H9 (cell line): ENCODE results near the gene LAMA3. TPM values are rescaled to one million over a fixed set of nuclear protein-coding genes. Genes with fewer than 3 reads are reported as not detected.

ENCODE experiments used
- DNase-seq: peaks from one replicate; pipeline ENCODE4 v3.0.0-alpha.2; 2017
- H2AFZ ChIP-seq: one replicate; pipeline ENCODE4 v1.6.1; 2013; ENCODE audit warnings: mild to moderate bottlenecking, low read length, control low read depth, moderate library complexity
- H2AK5ac ChIP-seq: 2 replicates; pipeline ENCODE4 v1.6.1; 2013; ENCODE audit warnings: low read length, control low read depth, mixed read lengths; ENCODE audit not compliant: insufficient read length
- H2BK120ac ChIP-seq: one replicate; pipeline ENCODE4 v1.6.1; 2013; ENCODE audit warnings: low read depth, mild to moderate bottlenecking, low read length, control low read depth, inconsistent platforms; ENCODE audit not compliant: poor library complexity, severe bottlenecking
- H2BK12ac ChIP-seq: 2 replicates; pipeline ENCODE4 v1.6.1; 2013; ENCODE audit warnings: low read length, control low read depth, mixed read lengths, low read depth; ENCODE audit not compliant: insufficient read length
- H2BK15ac ChIP-seq: 2 replicates; pipeline ENCODE4 v1.6.1; 2013; ENCODE audit warnings: low read depth, low read length, control low read depth
- H2BK20ac ChIP-seq: one replicate; pipeline ENCODE4 v1.6.1; 2013; ENCODE audit warnings: low read depth, mild to moderate bottlenecking, low read length, control low read depth, inconsistent platforms; ENCODE audit not compliant: poor library complexity, severe bottlenecking
- H2BK5ac ChIP-seq: 2 replicates; pipeline ENCODE4 v1.6.1; 2013; ENCODE audit warnings: low read length, control low read depth, mixed read lengths; ENCODE audit not compliant: insufficient read length
- H3K14ac ChIP-seq: 2 replicates; pipeline ENCODE4 v1.6.1; 2013; ENCODE audit warnings: low read length, control low read depth; ENCODE audit not compliant: insufficient read depth
- H3K18ac ChIP-seq: 2 replicates; pipeline ENCODE4 v1.6.1; 2013; ENCODE audit warnings: low read depth, mild to moderate bottlenecking, mixed read lengths, low read length, control low read depth; ENCODE audit not compliant: insufficient read length
- H3K23ac ChIP-seq: 2 replicates; pipeline ENCODE4 v1.6.1; 2013; ENCODE audit warnings: low read length, control low read depth, mixed read lengths, low read depth; ENCODE audit not compliant: insufficient read length
- H3K23me2 ChIP-seq: 2 replicates; pipeline ENCODE4 v1.6.1; 2013; ENCODE audit warnings: low read depth, mild to moderate bottlenecking, mixed read lengths, low read length, control low read depth; ENCODE audit not compliant: insufficient read length, poor library complexity, severe bottlenecking
- H3K27ac ChIP-seq: 2 replicates; pipeline ENCODE4 v1.5.1; 2013; ENCODE audit warnings: low read length, control low read depth, mixed read lengths, low read depth; ENCODE audit not compliant: insufficient read length
- H3K27me3 ChIP-seq: 2 replicates; pipeline ENCODE4 v1.6.1; 2013; ENCODE audit warnings: low read length, control low read depth, inconsistent platforms; ENCODE audit not compliant: insufficient read depth
- H3K4ac ChIP-seq: 2 replicates; pipeline ENCODE4 v1.6.1; 2013; ENCODE audit warnings: low read depth, mild to moderate bottlenecking, control low read depth, inconsistent platforms, low read length, moderate library complexity
- H3K4me1 ChIP-seq: 2 replicates; pipeline ENCODE4 v1.6.1; 2013; ENCODE audit warnings: low read length, control low read depth, inconsistent platforms; ENCODE audit not compliant: insufficient read depth
- H3K4me2 ChIP-seq: 2 replicates; pipeline ENCODE4 v1.6.1; 2013; ENCODE audit warnings: low read length, control low read depth, mixed read lengths; ENCODE audit not compliant: insufficient read length, insufficient read depth
- H3K56ac ChIP-seq: 2 replicates; pipeline ENCODE4 v1.6.1; 2013; ENCODE audit warnings: low read depth, mild to moderate bottlenecking, mixed read lengths, low read length, control low read depth; ENCODE audit not compliant: insufficient read length
- H3K79me1 ChIP-seq: 2 replicates; pipeline ENCODE4 v1.6.1; 2013; ENCODE audit warnings: low read depth, mild to moderate bottlenecking, moderate library complexity, low read length, control low read depth, inconsistent platforms; ENCODE audit not compliant: insufficient read depth, poor library complexity, severe bottlenecking
- H3K79me2 ChIP-seq: 2 replicates; pipeline ENCODE4 v1.6.1; 2013; ENCODE audit warnings: low read length, control low read depth, inconsistent platforms; ENCODE audit not compliant: insufficient read depth
- H3K9ac ChIP-seq: 2 replicates; pipeline ENCODE4 v1.6.1; 2013; ENCODE audit warnings: low read length, control low read depth, mixed read lengths; ENCODE audit not compliant: insufficient read length; ENCODE audit errors: extremely low read depth
- H3K9me3 ChIP-seq: one replicate; pipeline ENCODE4 v1.6.1; 2013; ENCODE audit warnings: low read depth, low read length, inconsistent platforms; ENCODE audit not compliant: control insufficient read depth
- H3T11ph ChIP-seq: one replicate; pipeline ENCODE4 v1.6.1; 2013; ENCODE audit warnings: mild to moderate bottlenecking, low read length, control low read depth, inconsistent platforms
- H4K20me1 ChIP-seq: one replicate; pipeline ENCODE4 v1.6.1; 2013; ENCODE audit not compliant: control insufficient read depth, insufficient read length, insufficient read depth
- H4K5ac ChIP-seq: 2 replicates; pipeline ENCODE4 v1.6.1; 2013; ENCODE audit warnings: low read depth, mild to moderate bottlenecking, mixed read lengths, low read length, control low read depth; ENCODE audit not compliant: insufficient read length
- H4K8ac ChIP-seq: replicated peaks from 2 replicates; pipeline ENCODE4 v1.6.1; 2013; ENCODE audit warnings: low read length, control low read depth, mixed read lengths, low read depth; ENCODE audit not compliant: insufficient read length
- H4K91ac ChIP-seq: 2 replicates; pipeline ENCODE4 v1.6.1; 2013; ENCODE audit warnings: low read depth, mild to moderate bottlenecking, moderate library complexity, mixed read lengths, low read length, control low read depth; ENCODE audit not compliant: insufficient read length
- H3K27ac Mint-ChIP-seq, 3 experiments: 2 replicates in 2 of 3; 3 replicates in 1 of 3; pipeline ENCODE4 v1.8.0; 2020 to 2021; ENCODE audit warnings: mixed read lengths in 3 of 3, mild to moderate bottlenecking in 1 of 3, moderate library complexity in 1 of 3
- H3K27me3 Mint-ChIP-seq: 2 replicates; pipeline ENCODE4 v1.8.0; 2021; ENCODE audit warnings: low read depth, mild to moderate bottlenecking, moderate library complexity, mixed read lengths
- H3K36me3 Mint-ChIP-seq, 3 experiments: 2 replicates in 2 of 3; 3 replicates in 1 of 3; pipeline ENCODE4 v1.8.0; 2020 to 2021; ENCODE audit warnings: low read depth in 3 of 3, mixed read lengths in 3 of 3; ENCODE audit not compliant: insufficient read depth in 1 of 3
- H3K4me1 Mint-ChIP-seq, 2 experiments: 2 replicates each; pipeline ENCODE4 v1.8.0; 2020; ENCODE audit warnings: mixed read lengths in 2 of 2
- H3K4me3 Mint-ChIP-seq, 2 experiments: 2 replicates in 1 of 2; 3 replicates in 1 of 2; pipeline ENCODE4 v1.8.0; 2020 to 2021; ENCODE audit warnings: mild to moderate bottlenecking in 2 of 2, mixed read lengths in 2 of 2, moderate library complexity in 1 of 2
- H3K9me3 Mint-ChIP-seq, 2 experiments: 2 replicates in 1 of 2; 3 replicates in 1 of 2; pipeline ENCODE4 v1.8.0; 2020; ENCODE audit warnings: mild to moderate bottlenecking in 2 of 2, mixed read lengths in 2 of 2, moderate library complexity in 1 of 2
- WGBS: extraction: QIAGEN DNeasy Blood & Tissue Kit; methylation state at CpG from one replicate; pipeline ENCODE4 v1.1.7; 2013; ENCODE audit warnings: missing lambda C conversion rate, low lambda C conversion rate, mixed read lengths; ENCODE audit not compliant: insufficient read length; ENCODE audit errors: extremely low coverage; 5-methylcytosine and 5-hydroxymethylcytosine counted together
- total RNA-seq: library from RNA; stranded (reverse); gene quantifications from 2 replicates; pipeline ENCODE4 v1.2.1, GENCODE V29; 2021
- TF ChIP-seq, protein P1 (sequence below): fragments of 200-600 bp; sonication (generic); conservative IDR thresholded peaks from 3 replicates; pipeline ENCODE4 v1.8.0; 2021; ENCODE audit warnings: antibody characterized with exemption, mild to moderate bottlenecking

LAMA3 gene
- total RNA-seq, 1 experiment from 2014 or later, result 0.33 TPM

DNA sequence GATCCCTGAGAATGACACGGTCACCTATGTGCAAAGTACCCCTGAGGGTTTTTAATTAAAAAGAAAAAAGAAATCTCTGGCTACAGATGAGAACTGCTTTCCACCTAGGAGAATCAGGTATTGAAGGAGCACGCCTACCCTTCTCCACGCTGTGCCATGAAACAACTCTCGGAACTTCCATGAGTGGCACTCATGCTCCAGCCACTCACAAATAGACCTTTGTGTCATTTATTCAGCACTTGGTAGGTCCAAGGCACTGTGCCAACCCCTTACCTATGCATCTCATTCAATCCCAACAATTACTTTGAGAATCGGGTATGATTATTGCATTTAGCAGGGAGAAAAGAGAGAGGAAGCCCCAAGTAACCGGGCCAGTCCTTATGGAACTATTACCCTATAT, 280.4 kb downstream of the LAMA3 start:
- no peak overlapping the region for H3K18ac ChIP-seq
- no peak overlapping the region for H2BK20ac ChIP-seq
- no peak overlapping the region for H3K4ac ChIP-seq
- DNase-seq, result no peak
- no peak overlapping the region for H3K9ac ChIP-seq
- peaks cover 2% of the 10 kb centered on the region; the same call in 1 of the 2 replicates for H3K4me1 ChIP-seq
- no peaks in the 10 kb centered on the region for H4K20me1 ChIP-seq
- no peak overlapping the region for H2BK15ac ChIP-seq
- no peak overlapping the region for H3K23ac ChIP-seq
- H3K27ac ChIP-seq, result no peak overlapping the region
- no peak overlapping the region for H2BK120ac ChIP-seq
- no peaks in the 10 kb centered on the region for H3K79me1 ChIP-seq
- TF ChIP-seq, protein P1, sequence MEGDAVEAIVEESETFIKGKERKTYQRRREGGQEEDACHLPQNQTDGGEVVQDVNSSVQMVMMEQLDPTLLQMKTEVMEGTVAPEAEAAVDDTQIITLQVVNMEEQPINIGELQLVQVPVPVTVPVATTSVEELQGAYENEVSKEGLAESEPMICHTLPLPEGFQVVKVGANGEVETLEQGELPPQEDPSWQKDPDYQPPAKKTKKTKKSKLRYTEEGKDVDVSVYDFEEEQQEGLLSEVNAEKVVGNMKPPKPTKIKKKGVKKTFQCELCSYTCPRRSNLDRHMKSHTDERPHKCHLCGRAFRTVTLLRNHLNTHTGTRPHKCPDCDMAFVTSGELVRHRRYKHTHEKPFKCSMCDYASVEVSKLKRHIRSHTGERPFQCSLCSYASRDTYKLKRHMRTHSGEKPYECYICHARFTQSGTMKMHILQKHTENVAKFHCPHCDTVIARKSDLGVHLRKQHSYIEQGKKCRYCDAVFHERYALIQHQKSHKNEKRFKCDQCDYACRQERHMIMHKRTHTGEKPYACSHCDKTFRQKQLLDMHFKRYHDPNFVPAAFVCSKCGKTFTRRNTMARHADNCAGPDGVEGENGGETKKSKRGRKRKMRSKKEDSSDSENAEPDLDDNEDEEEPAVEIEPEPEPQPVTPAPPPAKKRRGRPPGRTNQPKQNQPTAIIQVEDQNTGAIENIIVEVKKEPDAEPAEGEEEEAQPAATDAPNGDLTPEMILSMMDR, result no peak
- Mint-ChIP-seq H3K27me3 (0 out of 2 replicates have a peak, but pooled peaks cover 3% of the 10 kb centered on the region), H3K36me3 (no peaks in the 10 kb centered on the region), H3K4me1 (peaks cover 10 to 14% of the 10 kb centered on the region in 2 experiments), H3K9me3 (no peaks in the 10 kb centered on the region), H3K27ac (0 out of 7 replicates have a peak overlapping the region, but pooled peaks of 1 of the 3 experiments have one; percentile 65), H3K4me3 (no peak overlapping the region)
- H3K14ac ChIP-seq, result no peak overlapping the region
- no CpG with 5 or more reads among the region's 6 CpGs for WGBS
- no peak overlapping the region for H3K56ac ChIP-seq
- no peaks in the 10 kb centered on the region for H3K23me2 ChIP-seq
- no peaks in the 10 kb centered on the region for H3K79me2 ChIP-seq
- no peak overlapping the region for H3K4me2 ChIP-seq
- no peak overlapping the region for H4K5ac ChIP-seq
- H3K27me3 ChIP-seq, result no peaks in the 10 kb centered on the region
- no peak overlapping the region for H4K8ac ChIP-seq
- H3T11ph ChIP-seq, result no peak overlapping the region
- H2AFZ ChIP-seq, result no peak overlapping the region
- no peaks in the 10 kb centered on the region for H3K9me3 ChIP-seq
- H2BK12ac ChIP-seq, result no peak overlapping the region
- H4K91ac ChIP-seq, result no peak overlapping the region
- H2AK5ac ChIP-seq, result no peak overlapping the region
- H2BK5ac ChIP-seq, result no peak overlapping the region
